Lower lobe of right lung (tissue), 2 donors: ENCODE data around the gene ZNF503. TPM values are rescaled to one million over a fixed set of nuclear protein-coding genes. Genes with fewer than 3 reads are reported as not detected.

ENCODE experiments used
- ATAC-seq, 2 donors: fragments of 200-7000 bp; cut with Tn5 transposase; one replicate each; pipeline ENCODE4 v1.9.1; 2020 to 2022; ENCODE audit warnings: mild to moderate bottlenecking in 2 of 2, moderate library complexity in 2 of 2
- DNase-seq: peaks from one replicate; pipeline ENCODE4 v3.0.0-alpha.2; 2020
- H3K27ac ChIP-seq: fragments of 200-600 bp; one replicate; pipeline ENCODE4 v1.8.0; 2022
- H3K27me3 ChIP-seq: fragments of 200-600 bp; one replicate; pipeline ENCODE4 v1.8.0; 2022; ENCODE audit warnings: low read depth
- H3K36me3 ChIP-seq: fragments of 200-600 bp; one replicate; pipeline ENCODE4 v1.8.0; 2022; ENCODE audit warnings: mild to moderate bottlenecking
- H3K4me1 ChIP-seq: fragments of 200-600 bp; one replicate; pipeline ENCODE4 v1.8.0; 2022
- H3K4me3 ChIP-seq: fragments of 200-600 bp; one replicate; pipeline ENCODE4 v1.8.0; 2022; ENCODE audit warnings: mild to moderate bottlenecking
- H3K9me3 ChIP-seq: fragments of 200-600 bp; one replicate; pipeline ENCODE4 v1.8.0; 2022
- intact Hi-C: fragments of 100-400 bp; cut with DNase I; formaldehyde crosslinking; loops from one replicate; pipeline ENCODE4 v1.11.0; 2022
- total RNA-seq: library from RNA; stranded (reverse); fragmentation: NEBNext Ultra II Directional; extraction: Animal tissue kit (Norgen Biotek cat#: 25700); gene quantifications from one replicate; pipeline ENCODE4 v1.2.1, GENCODE V29; 2021
- TF ChIP-seq, protein P1 (sequence below): fragments of 200-600 bp; IDR thresholded peaks from one replicate; pipeline ENCODE4 v1.8.0; 2022; ENCODE audit warnings: antibody characterized with exemption, mild to moderate bottlenecking
- donor health status: DM: no; HTN: yes; CAD: no; lungs with severe emphysema.

ZNF503 gene
- total RNA-seq, 1 donor from 2014 or later = 28.3 TPM

DNA sequence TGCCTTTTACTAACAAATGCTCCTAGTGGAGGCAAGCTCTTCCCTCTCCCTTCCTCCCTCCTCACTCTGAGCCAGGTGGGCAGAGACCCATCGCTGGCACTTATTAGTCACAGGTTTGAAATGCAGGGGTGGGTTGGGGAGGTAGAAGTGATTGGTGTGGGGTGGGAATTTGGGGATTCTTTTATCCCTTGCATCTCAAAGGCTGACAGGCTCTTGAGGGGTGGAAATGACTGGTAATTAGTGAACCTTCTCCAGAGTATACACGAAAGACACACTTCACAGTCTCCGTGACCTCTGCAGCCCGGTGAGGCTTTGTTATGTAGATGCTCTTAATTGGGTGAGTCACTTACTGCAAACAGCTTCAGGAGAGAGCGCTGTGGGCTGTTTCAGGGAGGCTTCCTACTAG is 16.0 kb upstream of the ZNF503 start:
- Histone ChIP-seq H3K4me1 (no peaks in the 10 kb centered on the region), H3K27me3 (no peaks in the 10 kb centered on the region), H3K4me3 (no peak overlapping the region), H3K36me3 (no peaks in the 10 kb centered on the region), H3K9me3 (no peaks in the 10 kb centered on the region), H3K27ac (no peak overlapping the region)
- intact Hi-C loops = no loop called here
- ATAC-seq (peak; percentile 58 to 68), DNase-seq (no peak)
- TF ChIP-seq, protein P1, sequence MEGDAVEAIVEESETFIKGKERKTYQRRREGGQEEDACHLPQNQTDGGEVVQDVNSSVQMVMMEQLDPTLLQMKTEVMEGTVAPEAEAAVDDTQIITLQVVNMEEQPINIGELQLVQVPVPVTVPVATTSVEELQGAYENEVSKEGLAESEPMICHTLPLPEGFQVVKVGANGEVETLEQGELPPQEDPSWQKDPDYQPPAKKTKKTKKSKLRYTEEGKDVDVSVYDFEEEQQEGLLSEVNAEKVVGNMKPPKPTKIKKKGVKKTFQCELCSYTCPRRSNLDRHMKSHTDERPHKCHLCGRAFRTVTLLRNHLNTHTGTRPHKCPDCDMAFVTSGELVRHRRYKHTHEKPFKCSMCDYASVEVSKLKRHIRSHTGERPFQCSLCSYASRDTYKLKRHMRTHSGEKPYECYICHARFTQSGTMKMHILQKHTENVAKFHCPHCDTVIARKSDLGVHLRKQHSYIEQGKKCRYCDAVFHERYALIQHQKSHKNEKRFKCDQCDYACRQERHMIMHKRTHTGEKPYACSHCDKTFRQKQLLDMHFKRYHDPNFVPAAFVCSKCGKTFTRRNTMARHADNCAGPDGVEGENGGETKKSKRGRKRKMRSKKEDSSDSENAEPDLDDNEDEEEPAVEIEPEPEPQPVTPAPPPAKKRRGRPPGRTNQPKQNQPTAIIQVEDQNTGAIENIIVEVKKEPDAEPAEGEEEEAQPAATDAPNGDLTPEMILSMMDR = no peak

DNA sequence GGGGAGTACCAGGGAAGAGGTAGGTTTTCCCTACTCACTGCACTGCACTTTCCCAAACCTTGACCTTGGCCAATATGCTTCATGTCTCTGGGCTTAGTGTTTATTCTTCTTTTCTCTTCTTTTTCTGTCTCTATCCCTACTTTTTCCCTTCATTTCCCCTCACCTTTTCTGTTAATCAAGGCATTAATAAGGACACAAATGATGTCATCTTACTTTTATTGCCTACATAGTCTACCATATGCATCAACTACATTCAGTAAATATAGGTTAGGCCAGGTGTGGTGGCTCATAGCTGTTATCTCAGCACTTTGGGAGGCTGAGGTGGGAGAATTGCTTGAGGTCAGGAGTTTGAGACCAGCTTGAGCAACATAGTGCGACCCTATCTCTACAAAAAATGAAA is 13.0 kb upstream of the ZNF503 start:
- Histone ChIP-seq H3K4me1 (peaks cover 7% of the 10 kb centered on the region), H3K9me3 (no peaks in the 10 kb centered on the region), H3K4me3 (no peak overlapping the region), H3K36me3 (no peaks in the 10 kb centered on the region), H3K27ac (no peak overlapping the region), H3K27me3 (no peaks in the 10 kb centered on the region)
- intact Hi-C loops = no loop called here
- TF ChIP-seq, protein P1 = no peak
- DNase-seq (no peak), ATAC-seq (no peak)

DNA sequence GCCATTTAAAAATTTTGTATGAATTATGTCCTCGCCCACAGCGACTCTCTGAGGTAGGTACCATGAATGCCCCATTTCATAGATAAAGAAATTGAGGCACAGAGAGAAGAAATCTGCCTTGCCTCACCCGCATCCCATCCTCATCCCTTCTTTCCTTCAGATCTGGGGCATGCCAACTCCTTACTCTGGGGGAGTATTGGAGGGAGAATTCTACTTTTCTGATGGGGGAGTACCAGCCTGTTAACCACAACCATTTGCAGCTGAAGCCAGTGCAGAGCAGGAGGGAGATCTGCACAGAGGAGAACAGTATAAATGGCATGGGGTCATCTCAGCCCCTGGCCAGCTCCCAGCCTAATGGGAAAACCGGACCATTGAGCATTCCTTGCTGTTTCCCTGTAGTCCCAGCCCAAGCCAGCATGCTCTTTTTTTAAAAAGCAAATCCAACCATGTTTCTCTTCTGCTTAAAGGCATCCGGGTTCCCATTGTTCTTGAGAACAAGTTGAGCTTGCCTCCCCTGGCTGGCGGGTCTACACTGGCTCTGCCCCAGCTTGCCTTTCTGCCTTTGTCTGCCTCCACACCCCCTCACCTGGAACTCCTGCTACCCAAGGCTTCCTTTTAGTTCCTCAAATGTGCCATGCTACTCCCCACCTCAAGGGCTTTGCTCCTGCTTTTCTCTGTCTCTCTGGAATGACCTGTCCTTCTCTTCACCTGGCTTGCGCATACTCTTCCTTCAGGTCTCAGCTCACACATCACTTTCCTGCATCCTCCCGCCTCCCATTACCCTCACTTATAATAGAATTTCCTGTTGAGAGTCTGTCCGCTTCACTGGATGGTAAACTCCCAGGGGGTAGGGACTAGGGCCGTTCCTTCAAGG is 8.8 kb upstream of the ZNF503 start:
- DNase-seq (no peak), ATAC-seq (no peak)
- Histone ChIP-seq H3K27me3 (no peaks in the 10 kb centered on the region), H3K4me3 (peak overlapping the region; percentile 93), H3K4me1 (peaks cover 7% of the 10 kb centered on the region), H3K27ac (peak overlapping the region; percentile 97), H3K36me3 (no peaks in the 10 kb centered on the region), H3K9me3 (no peaks in the 10 kb centered on the region)
- intact Hi-C loops = no loop called here
- TF ChIP-seq, protein P1 = no peak

DNA sequence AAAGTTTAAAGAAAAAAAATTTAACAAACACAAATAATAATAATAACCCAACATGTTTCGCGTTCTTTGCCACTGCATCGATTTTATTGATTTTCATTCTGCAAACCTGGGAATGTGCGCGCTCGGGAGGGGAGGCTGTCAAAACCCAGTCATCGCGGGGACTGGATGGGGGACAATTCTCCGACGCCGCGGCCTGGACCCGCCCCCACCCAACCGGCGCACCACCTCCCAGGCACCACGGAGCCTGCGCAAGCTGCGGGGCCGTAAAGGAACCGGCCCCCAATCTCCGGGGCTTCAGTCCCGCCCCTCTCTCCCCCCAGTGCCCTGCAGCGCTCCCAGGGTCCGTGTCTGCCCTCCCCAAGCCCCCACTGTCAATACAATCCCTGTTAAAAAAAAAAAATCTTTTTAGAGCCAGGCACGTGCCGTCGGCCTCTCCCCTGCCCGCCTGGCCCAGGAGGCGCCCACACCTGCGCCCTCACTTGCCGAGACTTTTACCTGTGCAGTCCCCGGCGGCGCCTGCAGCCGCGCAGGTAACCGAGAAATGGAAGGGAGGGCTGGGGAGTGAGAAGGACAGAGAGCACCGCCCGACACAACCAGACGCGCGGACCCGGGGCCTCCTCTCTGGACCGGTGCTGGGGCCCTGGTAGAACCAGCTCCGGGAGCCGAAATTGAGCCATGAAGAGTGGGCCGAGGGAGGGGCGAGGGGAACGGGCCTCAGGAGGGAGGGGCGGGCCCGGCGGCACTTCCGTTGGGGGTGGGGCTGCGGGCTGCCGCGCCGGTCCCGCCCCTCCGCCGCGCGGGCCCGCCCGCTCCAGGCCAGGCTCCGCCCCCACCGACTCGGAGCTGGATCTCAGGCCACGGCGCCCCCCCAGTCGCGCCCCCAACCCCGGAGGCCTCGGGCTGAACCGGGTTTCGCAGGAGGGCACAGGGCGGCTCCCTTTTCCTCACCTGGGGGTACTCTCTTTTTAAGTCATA is 7.6 kb upstream of the ZNF503 start:
- peaks cover 13% of the 10 kb centered on the region for H3K4me1 ChIP-seq
- TF ChIP-seq, protein P1 = no peak
- H3K36me3 ChIP-seq = no peaks in the 10 kb centered on the region
- H3K4me3 ChIP-seq = peak overlapping the region; percentile 93
- peaks cover 9% of the 10 kb centered on the region for H3K27me3 ChIP-seq
- no peaks in the 10 kb centered on the region for H3K9me3 ChIP-seq
- ATAC-seq (peak; percentile 89 to 92), DNase-seq (peak; percentile 87)
- H3K27ac ChIP-seq = peak overlapping the region; percentile 97
- intact Hi-C loops = loop anchor here (5.0 to 10.0 kb wide), 2 partner anchors 618 to 896 kb away; no protein-coding TSS in a partner anchor

DNA sequence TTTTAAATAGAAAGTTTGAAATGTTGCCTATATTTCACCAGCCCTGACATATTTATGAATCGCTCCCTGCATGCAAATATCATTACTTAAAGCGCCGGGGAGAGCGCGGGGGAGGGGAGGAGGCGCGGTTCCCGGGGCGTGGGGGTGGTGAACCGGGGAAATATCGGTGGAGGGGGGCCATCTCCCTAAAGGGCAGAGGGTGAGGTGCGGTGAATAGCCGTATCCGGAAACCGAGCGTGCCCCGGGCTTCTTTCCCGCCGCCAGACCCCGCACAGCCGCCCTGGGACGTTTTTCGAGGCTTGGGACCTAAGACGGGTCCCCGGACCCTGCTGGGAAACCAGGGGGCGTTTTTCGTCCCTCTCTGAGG is 6.9 kb upstream of the ZNF503 start:
- Histone ChIP-seq H3K4me1 (peaks cover 16% of the 10 kb centered on the region), H3K27ac (peak overlapping the region; percentile 97), H3K36me3 (no peaks in the 10 kb centered on the region), H3K9me3 (no peaks in the 10 kb centered on the region), H3K4me3 (peak overlapping the region; percentile 93), H3K27me3 (peaks cover 10% of the 10 kb centered on the region)
- ATAC-seq (no peak), DNase-seq (no peak)
- intact Hi-C loops = loop anchor here (5.0 to 10.0 kb wide), 2 partner anchors 619 to 896 kb away; no protein-coding TSS in a partner anchor
- TF ChIP-seq, protein P1 = no peak
